Right lobe of liver (tissue), 4 donors: Measurements from ENCODE around the gene KIRREL3.

ENCODE experiments used
- POLR2A ChIP-seq: fragments of 450-650 bp; IDR thresholded peaks from one replicate; pipeline ENCODE4 v1.6.1; 2017; ENCODE audit warnings: antibody characterized with exemption, mild to moderate bottlenecking
- TF ChIP-seq, protein P1 (sequence below), 4 donors: fragments of 200-600 bp in 3 of 4; fragments of 450-650 bp in 1 of 4; IDR thresholded peaks; one replicate each; pipeline versions ENCODE4 v1.5.1 to v1.8.0; 2016 to 2022; ENCODE audit warnings: antibody characterized with exemption in 4 of 4, mild to moderate bottlenecking in 2 of 4
- donor health status: DM: no; HTN: no; CAD: no.
- donor health status: DM: no; HTN: no; CAD: no.
- donor health status: DM: no; HTN: yes; CAD: no.

- TF ChIP-seq, protein P1, sequence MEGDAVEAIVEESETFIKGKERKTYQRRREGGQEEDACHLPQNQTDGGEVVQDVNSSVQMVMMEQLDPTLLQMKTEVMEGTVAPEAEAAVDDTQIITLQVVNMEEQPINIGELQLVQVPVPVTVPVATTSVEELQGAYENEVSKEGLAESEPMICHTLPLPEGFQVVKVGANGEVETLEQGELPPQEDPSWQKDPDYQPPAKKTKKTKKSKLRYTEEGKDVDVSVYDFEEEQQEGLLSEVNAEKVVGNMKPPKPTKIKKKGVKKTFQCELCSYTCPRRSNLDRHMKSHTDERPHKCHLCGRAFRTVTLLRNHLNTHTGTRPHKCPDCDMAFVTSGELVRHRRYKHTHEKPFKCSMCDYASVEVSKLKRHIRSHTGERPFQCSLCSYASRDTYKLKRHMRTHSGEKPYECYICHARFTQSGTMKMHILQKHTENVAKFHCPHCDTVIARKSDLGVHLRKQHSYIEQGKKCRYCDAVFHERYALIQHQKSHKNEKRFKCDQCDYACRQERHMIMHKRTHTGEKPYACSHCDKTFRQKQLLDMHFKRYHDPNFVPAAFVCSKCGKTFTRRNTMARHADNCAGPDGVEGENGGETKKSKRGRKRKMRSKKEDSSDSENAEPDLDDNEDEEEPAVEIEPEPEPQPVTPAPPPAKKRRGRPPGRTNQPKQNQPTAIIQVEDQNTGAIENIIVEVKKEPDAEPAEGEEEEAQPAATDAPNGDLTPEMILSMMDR (IDR thresholded peaks at IDR 0.05): no peak
- TF ChIP-seq POLR2A: no peak
These were observed 28.1 kb upstream of the KIRREL3 start for GRCh38 chr11:127028648-127029047.
